ENCODE results near the gene TRIM49C.
"Not testable (repeated sequence)": the region's sequence is repeated elsewhere in the genome, so short reads cannot be mapped to it uniquely, and the experiment has no call there.

DNA sequence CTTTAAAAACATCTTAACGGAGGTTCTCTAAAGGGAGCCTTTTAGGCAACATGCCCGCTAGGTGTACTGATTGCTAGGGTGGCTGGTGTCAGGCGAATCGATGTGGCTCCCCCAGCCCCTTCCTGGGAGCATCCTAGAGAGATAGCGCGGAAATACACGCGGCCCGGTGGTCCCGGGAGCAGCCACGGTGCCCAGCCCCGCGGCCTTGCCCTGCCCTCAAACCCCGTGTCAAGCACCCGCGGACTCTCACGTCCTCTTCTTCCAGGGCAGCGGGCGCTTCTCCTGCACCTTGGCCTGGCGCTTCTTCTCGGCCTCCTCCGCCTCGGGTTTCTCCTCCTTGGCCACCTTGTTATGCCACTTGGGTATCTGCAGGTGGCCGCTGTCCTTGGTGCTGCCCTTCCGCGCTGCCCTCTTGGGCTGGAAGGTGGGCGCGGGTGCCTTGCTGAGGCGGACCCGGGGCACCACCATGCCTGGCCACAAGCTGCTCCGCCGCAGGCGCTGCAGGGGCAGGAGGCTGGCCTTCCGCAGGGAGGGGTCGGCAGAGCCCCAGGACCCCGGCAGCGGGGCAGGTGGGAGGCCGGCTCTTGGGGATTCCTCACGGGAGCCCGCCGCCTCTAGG is 20.8 kb downstream of the TRIM49C start:
- TF ChIP-seq, protein P1, sequence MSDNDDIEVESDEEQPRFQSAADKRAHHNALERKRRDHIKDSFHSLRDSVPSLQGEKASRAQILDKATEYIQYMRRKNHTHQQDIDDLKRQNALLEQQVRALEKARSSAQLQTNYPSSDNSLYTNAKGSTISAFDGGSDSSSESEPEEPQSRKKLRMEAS (IDR thresholded peaks at IDR 0.05; ENCODE audit: low read depth, low read length): not testable (repeated sequence)
- TF ChIP-seq, protein P2, sequence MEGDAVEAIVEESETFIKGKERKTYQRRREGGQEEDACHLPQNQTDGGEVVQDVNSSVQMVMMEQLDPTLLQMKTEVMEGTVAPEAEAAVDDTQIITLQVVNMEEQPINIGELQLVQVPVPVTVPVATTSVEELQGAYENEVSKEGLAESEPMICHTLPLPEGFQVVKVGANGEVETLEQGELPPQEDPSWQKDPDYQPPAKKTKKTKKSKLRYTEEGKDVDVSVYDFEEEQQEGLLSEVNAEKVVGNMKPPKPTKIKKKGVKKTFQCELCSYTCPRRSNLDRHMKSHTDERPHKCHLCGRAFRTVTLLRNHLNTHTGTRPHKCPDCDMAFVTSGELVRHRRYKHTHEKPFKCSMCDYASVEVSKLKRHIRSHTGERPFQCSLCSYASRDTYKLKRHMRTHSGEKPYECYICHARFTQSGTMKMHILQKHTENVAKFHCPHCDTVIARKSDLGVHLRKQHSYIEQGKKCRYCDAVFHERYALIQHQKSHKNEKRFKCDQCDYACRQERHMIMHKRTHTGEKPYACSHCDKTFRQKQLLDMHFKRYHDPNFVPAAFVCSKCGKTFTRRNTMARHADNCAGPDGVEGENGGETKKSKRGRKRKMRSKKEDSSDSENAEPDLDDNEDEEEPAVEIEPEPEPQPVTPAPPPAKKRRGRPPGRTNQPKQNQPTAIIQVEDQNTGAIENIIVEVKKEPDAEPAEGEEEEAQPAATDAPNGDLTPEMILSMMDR (IDR thresholded peaks at IDR 0.05; ENCODE audit: low read depth, low read length): not testable (repeated sequence)
- not testable (repeated sequence) for TF ChIP-seq POLR2A (IDR thresholded peaks at IDR 0.05; ENCODE audit: extremely low read depth, insufficient read length); MYC (IDR thresholded peaks at IDR 0.05; ENCODE audit: low read depth, low read length)

Data from NB4 (cell line).